DND-41 (cell line): Measurements from ENCODE around the gene TOM1.

ENCODE experiments used
- ATAC-seq: fragments of 200-7000 bp; cut with Tn5 transposase; 3 replicates; pipeline ENCODE4 v1.9.1; 2021; ENCODE audit warnings: low read depth; ENCODE audit not compliant: insufficient read depth
- DNase-seq: peaks from one replicate; pipeline ENCODE4 v3.0.0-alpha.2; 2020
- H2AFZ ChIP-seq: 2 replicates; pipeline ENCODE4 v1.6.0; 2012; ENCODE audit warnings: low read depth, low read length
- H3K27ac ChIP-seq: 2 replicates; pipeline ENCODE4 v1.5.1; 2012; ENCODE audit warnings: low read length, inconsistent platforms
- H3K27me3 ChIP-seq: fragments of 200-600 bp; sonication (generic); 2 replicates; pipeline ENCODE4 v1.6.0; 2012; ENCODE audit warnings: low read length, mild to moderate bottlenecking, inconsistent platforms; ENCODE audit not compliant: insufficient read depth, poor library complexity
- H3K36me3 ChIP-seq: 2 replicates; pipeline ENCODE4 v1.5.1; 2012; ENCODE audit warnings: low read length, inconsistent platforms; ENCODE audit not compliant: insufficient read depth
- H3K4me1 ChIP-seq: 2 replicates; pipeline ENCODE4 v1.5.1; 2012; ENCODE audit warnings: mild to moderate bottlenecking, low read length; ENCODE audit not compliant: insufficient read depth
- H3K4me2 ChIP-seq: 2 replicates; pipeline ENCODE4 v1.6.0; 2012; ENCODE audit warnings: mild to moderate bottlenecking, moderate library complexity, low read length, inconsistent platforms; ENCODE audit not compliant: insufficient read depth
- H3K4me3 ChIP-seq, 2 experiments: fragments of 200-600 bp in 1 of 2; shearing (Covaris generic) in 1 of 2; 2 replicates each; pipeline ENCODE4 v1.5.1; 2012 to 2016; ENCODE audit warnings: inconsistent platforms in 2 of 2, low read length in 2 of 2, mild to moderate bottlenecking in 2 of 2, low read depth in 1 of 2, moderate library complexity in 1 of 2
- H3K79me2 ChIP-seq: 2 replicates; pipeline ENCODE4 v1.6.0; 2012; ENCODE audit warnings: low read length, inconsistent platforms; ENCODE audit not compliant: insufficient read depth
- H3K9ac ChIP-seq: 2 replicates; pipeline ENCODE4 v1.6.0; 2012; ENCODE audit warnings: low read depth, mild to moderate bottlenecking, inconsistent platforms, low read length, moderate library complexity
- H3K9me3 ChIP-seq: 2 replicates; pipeline ENCODE4 v1.5.1; 2012; ENCODE audit warnings: low read length, moderate library complexity, mild to moderate bottlenecking, inconsistent platforms; ENCODE audit not compliant: insufficient read depth, severe bottlenecking
- H4K20me1 ChIP-seq: 2 replicates; pipeline ENCODE4 v1.6.0; 2012; ENCODE audit warnings: low read length; ENCODE audit not compliant: insufficient read depth
- EZH2 ChIP-seq: IDR thresholded peaks from 3 replicates; pipeline ENCODE4 v1.6.1; 2012; ENCODE audit warnings: borderline replicate concordance, low read depth, mild to moderate bottlenecking, moderate library complexity, low read length, inconsistent platforms; ENCODE audit not compliant: severe bottlenecking
- TF ChIP-seq, protein P1 (sequence below): IDR thresholded peaks from 2 replicates; pipeline ENCODE4 v1.5.1; 2012; ENCODE audit warnings: borderline replicate concordance, low read length, moderate library complexity, mild to moderate bottlenecking; ENCODE audit not compliant: poor library complexity, severe bottlenecking; ENCODE audit errors: extremely low read depth

The TOM1 gene

GRCh38 chr22:35354068-35354467 is 54.4 kb downstream of the TOM1 start:
- Histone ChIP-seq H3K27me3 (no peaks in the 10 kb centered on the region), H2AFZ (no peak overlapping the region), H3K9ac (no peak overlapping the region), H3K4me2 (no peak overlapping the region), H3K79me2 (no peaks in the 10 kb centered on the region), H3K27ac (no peak overlapping the region), H4K20me1 (no peaks in the 10 kb centered on the region), H3K4me1 (peaks cover 11% of the 10 kb centered on the region), H3K36me3 (no peaks in the 10 kb centered on the region), H3K4me3 (no peak overlapping the region), H3K9me3 (no peaks in the 10 kb centered on the region)
- no peak for ATAC-seq
- no peak for TF ChIP-seq EZH2
- TF ChIP-seq, protein P1, sequence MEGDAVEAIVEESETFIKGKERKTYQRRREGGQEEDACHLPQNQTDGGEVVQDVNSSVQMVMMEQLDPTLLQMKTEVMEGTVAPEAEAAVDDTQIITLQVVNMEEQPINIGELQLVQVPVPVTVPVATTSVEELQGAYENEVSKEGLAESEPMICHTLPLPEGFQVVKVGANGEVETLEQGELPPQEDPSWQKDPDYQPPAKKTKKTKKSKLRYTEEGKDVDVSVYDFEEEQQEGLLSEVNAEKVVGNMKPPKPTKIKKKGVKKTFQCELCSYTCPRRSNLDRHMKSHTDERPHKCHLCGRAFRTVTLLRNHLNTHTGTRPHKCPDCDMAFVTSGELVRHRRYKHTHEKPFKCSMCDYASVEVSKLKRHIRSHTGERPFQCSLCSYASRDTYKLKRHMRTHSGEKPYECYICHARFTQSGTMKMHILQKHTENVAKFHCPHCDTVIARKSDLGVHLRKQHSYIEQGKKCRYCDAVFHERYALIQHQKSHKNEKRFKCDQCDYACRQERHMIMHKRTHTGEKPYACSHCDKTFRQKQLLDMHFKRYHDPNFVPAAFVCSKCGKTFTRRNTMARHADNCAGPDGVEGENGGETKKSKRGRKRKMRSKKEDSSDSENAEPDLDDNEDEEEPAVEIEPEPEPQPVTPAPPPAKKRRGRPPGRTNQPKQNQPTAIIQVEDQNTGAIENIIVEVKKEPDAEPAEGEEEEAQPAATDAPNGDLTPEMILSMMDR: no peak
- no peak for DNase-seq

DNA sequence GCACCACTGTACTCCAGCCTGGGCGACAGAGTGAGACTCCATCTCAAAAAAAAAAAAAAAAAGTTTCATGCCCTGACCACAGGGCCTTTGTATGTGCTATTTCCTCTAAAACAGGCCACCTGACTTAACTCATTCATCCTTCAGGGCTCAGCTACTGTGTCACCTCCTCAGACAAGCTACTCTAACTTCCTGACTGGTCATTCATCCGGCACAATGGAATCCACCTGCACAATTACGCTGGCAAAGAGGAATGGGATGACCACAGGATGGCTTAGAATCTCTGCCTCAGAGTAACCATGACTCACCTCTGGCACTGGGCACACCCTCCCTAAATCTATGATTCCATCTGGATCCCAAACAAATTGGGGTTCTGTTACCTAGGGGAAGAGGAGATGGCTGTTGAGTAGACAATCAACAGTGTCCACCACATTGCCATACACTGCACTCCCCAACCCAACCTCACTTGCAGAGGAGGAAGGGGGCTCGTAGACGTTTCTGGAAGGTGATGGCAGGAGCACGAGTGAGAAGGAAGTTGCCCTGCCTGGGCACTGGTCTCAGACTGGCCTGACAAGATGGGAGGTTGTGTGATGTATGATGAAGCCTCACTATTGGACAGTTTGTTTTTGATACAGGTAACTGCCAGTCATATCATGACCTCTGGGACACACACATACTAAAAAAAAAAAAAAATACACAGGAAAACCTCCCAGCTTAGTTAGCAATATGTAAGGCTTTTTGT is 58.4 kb downstream of the TOM1 start:
- no peak for DNase-seq
- Histone ChIP-seq H3K4me1 (no peaks in the 10 kb centered on the region), H3K27ac (no peak overlapping the region)

GRCh38 chr22:35359380-35360065 is 59.8 kb downstream of the TOM1 start:
- no peaks in the 10 kb centered on the region for H3K79me2 ChIP-seq
- no peak overlapping the region for H3K4me2 ChIP-seq
- ATAC-seq (no peak), DNase-seq (no peak)
- H3K9ac ChIP-seq: no peak overlapping the region
- H3K4me3 ChIP-seq: no peak overlapping the region
- no peaks in the 10 kb centered on the region for H3K4me1 ChIP-seq
- TF ChIP-seq EZH2: no peak
- H4K20me1 ChIP-seq: no peaks in the 10 kb centered on the region
- H3K27ac ChIP-seq: no peak overlapping the region
- no peak overlapping the region for H2AFZ ChIP-seq
- H3K27me3 ChIP-seq: peaks cover 4% of the 10 kb centered on the region
- H3K9me3 ChIP-seq: no peaks in the 10 kb centered on the region
- no peaks in the 10 kb centered on the region for H3K36me3 ChIP-seq

More for the DNA sequence above, 58.4 kb downstream of the TOM1 start:
- Histone ChIP-seq H3K4me2 (no peak overlapping the region), H3K36me3 (no peaks in the 10 kb centered on the region), H4K20me1 (no peaks in the 10 kb centered on the region), H3K79me2 (no peaks in the 10 kb centered on the region), H3K4me3 (no peak overlapping the region), H3K27me3 (peaks cover 4% of the 10 kb centered on the region), H3K9ac (no peak overlapping the region), H3K9me3 (no peaks in the 10 kb centered on the region), H2AFZ (no peak overlapping the region)
- ATAC-seq: no peak
- TF ChIP-seq, protein P1: no peak
- TF ChIP-seq EZH2: no peak

DNA sequence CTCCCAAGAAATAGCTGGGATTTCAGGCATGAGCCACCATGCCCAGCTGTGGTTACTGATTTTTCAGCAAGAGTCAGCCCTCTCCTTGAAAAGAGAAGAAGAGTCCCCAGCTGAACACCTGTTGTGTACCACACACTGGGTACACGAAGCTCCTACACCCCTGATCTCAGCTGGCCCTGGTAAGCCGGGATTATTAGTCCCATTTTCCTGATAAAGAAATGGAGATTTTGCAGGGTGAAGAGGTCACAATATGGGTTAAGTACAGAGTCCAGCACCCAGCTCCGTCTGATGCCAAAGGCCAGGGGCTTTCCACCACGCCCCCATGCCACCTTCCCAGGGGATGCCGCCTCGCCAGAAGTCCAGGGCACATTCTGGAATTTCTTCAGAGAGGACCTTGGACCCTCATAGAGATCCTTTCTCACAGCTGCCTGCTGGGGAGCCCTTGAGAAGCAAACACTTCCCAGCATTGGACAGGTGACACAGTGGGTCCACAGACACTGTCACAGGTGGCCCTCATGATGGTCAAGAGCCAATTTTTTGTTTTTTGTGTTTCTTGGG is 61.4 kb downstream of the TOM1 start:
- no peak for ATAC-seq
- Histone ChIP-seq H3K4me2 (no peak overlapping the region), H3K4me1 (no peaks in the 10 kb centered on the region), H2AFZ (no peak overlapping the region), H3K9ac (no peak overlapping the region), H3K79me2 (no peaks in the 10 kb centered on the region), H3K4me3 (no peak overlapping the region), H3K9me3 (no peaks in the 10 kb centered on the region), H3K36me3 (no peaks in the 10 kb centered on the region), H4K20me1 (no peaks in the 10 kb centered on the region), H3K27ac (no peak overlapping the region), H3K27me3 (peaks cover 4% of the 10 kb centered on the region)
- DNase-seq: no peak
- TF ChIP-seq EZH2: no peak
- TF ChIP-seq, protein P1: no peak
